Measurements from ENCODE around the gene ICAM3. TPM values are rescaled to one million over a fixed set of nuclear protein-coding genes. Genes with fewer than 3 reads are reported as not detected.
A peak's percentile ranks its signal among the peaks of the same experiment; 100 is the strongest.

Gene ICAM3
- polyA plus RNA-seq, 4 donors: 8.3 to 23.8 (median 16.0) TPM

DNA sequence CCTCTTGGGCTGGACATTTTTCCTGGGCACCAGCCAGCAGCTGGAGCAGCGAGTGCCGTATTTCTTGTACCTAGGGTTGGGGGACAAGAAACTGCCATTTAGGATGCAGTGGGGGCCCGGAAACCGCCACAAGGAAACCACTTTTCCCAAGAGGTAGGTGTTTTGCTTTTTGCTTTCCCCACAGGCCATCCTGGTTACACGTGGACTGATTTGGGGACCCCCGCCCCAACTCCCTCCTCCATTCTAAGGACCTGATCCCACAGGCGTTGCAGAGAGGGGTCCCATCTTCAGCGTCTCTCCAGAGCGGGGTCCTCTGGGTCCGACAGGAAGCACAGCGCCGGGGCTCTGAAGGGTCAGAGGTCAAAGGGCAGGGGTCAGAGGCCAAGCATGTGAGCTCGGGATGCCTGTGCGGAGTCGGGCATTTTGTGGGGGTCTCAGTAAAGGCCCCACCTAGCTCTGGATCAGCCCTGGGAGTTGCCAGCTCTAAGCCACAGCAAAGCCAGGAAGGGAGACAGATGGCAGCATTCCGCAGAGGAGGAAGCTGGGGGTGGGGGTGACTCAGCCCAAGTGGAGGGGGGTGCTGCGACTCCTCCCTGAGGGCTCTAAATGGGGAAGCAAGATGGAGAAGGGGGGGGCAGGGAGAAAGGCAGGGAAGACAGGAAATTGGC, 34.2 kb downstream of the ICAM3 start:
- FAIRE-seq: no peak
- H3K27me3 ChIP-seq (ENCODE audit: control insufficient read depth in 3 of 3, insufficient read depth in 3 of 3, low read length in 3 of 3): peaks cover 0 to 3% (median 0%) of the 10 kb centered on the region in 3 donors
- H3K27ac ChIP-seq (ENCODE audit: low read depth in 1 of 3, low read length in 2 of 3): no peak overlapping the region
- H3K36me3 ChIP-seq (ENCODE audit: control insufficient read depth in 3 of 3, insufficient read depth in 2 of 3, low read depth in 1 of 3, low read length in 3 of 3): peaks cover 0 to 32% (median 0%) of the 10 kb centered on the region in 3 donors
- H3K9me3 ChIP-seq (ENCODE audit: control insufficient read depth in 2 of 2, insufficient read depth in 1 of 2, low read depth in 1 of 2, low read length in 1 of 2): no peaks in the 10 kb centered on the region
- H3K4me1 ChIP-seq (ENCODE audit: control insufficient read depth in 3 of 3, insufficient read depth in 2 of 3, low read depth in 1 of 3, low read length in 2 of 3): no peaks in the 10 kb centered on the region
- no peak for DNase-seq
- whole genome bisulfite sequencing, 3 donors: 76 to 82% (median 81%) methylated on average over 17 of the region's 17 CpGs
- no peak overlapping the region for H3K4me3 ChIP-seq (ENCODE audit: low read depth in 1 of 3, low read length in 3 of 3)

DNA sequence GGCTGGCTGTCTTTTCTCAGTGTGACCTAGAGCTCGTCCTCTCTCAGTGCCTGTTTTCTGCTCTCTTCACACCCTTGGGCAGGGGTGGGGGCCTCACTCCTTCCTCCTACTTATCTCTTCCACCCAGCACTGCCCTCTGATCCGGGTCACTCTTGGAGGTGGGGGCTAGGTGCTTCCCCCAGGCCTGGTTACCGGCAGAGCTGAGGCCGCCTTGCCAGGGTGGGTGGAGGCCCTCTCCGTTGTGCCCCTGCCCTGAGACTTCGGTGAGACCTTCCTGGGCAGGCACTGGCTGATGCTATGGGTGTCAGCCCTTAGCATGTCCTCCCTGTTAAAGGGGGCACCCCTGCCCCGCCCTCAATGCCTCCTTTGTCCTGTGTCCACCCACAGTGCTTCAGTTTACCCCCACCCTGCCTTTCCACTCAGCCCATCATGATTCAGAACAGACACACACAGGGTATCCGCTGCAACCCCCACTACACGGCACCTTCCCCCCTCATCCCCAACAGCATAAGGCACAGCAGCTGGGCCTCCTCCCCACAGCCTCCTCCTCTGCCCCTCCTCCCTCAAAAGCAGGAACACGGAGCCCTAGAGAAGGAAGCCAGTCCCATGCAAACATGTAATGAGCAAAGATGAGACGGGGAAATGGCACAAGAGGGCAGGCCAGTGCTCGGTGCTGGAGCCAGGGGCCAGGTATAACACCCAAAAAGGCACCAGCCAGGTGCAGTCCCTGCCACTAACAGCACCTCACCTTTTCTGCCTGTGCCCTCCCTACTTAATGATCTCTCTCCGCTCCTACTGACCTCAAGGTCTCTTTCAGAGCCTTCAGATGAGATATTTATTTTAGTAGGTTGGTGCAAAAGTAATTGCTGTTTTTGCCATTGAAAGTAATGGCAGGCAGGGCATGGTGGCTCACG, 39.6 kb downstream of the ICAM3 start:
- DNase-seq: no peak
- FAIRE-seq: no peak

DNA sequence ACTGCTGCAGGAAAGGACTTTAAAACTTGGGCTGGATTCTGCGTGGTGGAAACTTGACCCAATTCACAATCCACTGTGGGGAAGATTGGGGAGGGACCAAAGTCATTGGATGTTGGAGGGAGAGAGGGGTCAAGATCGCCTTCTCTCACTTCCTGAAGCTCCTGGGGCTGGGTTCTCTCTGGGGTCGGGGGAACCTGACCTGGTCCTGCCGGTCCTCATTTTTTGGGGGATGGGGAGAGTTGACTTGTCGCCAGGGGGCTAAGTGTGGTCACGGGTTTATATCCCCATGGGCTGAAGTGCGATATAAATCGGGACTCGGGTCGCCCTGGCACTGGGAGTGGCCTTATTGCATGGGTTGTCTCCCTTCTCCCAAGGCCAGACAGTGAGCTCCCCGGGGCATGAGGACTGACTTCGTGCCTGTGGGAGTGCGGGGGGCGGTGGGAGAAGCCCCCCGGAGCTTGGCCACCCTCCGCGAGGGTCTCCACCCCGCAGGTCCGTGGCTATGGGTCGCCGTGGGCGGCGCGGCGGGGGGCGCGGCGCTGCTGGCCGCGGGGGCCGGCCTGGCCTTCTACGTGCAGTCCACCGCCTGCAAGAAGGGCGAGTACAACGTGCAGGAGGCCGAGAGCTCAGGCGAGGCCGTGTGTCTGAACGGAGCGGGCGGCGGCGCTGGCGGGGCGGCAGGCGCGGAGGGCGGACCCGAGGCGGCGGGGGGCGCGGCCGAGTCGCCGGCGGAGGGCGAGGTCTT, 43.4 kb downstream of the ICAM3 start:
- Histone ChIP-seq H3K27me3 (ENCODE audit: control insufficient read depth in 3 of 3, insufficient read depth in 3 of 3, low read length in 3 of 3) (peaks cover 4 to 67% (median 31%) of the 10 kb centered on the region in 3 donors), H3K36me3 (ENCODE audit: control insufficient read depth in 3 of 3, insufficient read depth in 2 of 3, low read depth in 1 of 3, low read length in 3 of 3) (no peaks in the 10 kb centered on the region), H3K27ac (ENCODE audit: low read depth in 1 of 3, low read length in 2 of 3) (no peak overlapping the region), H3K4me1 (ENCODE audit: control insufficient read depth in 3 of 3, insufficient read depth in 2 of 3, low read depth in 1 of 3, low read length in 2 of 3) (peaks cover 0 to 24% (median 5%) of the 10 kb centered on the region in 3 donors), H3K4me3 (ENCODE audit: low read depth in 1 of 3, low read length in 3 of 3) (peak overlapping the region in 1 of 3 donors; percentile 29), H3K9me3 (ENCODE audit: control insufficient read depth in 2 of 2, insufficient read depth in 1 of 2, low read depth in 1 of 2, low read length in 1 of 2) (peaks cover 0 to 8% of the 10 kb centered on the region in 2 donors)
- 6 to 7% (median 6%) methylated on average over 30 to 58 of the region's 58 CpGs for WGBS, 3 donors
- no peak for FAIRE-seq
- DNase-seq: peak in 1 of 2 donors; percentile 59

More for the DNA sequence above, 39.6 kb downstream of the ICAM3 start:
- H3K27me3 ChIP-seq (ENCODE audit: control insufficient read depth in 3 of 3, insufficient read depth in 3 of 3, low read length in 3 of 3): peaks cover 0 to 32% (median 12%) of the 10 kb centered on the region in 3 donors
- no peak overlapping the region for H3K4me3 ChIP-seq (ENCODE audit: low read depth in 1 of 3, low read length in 3 of 3)
- 30 to 44% (median 32%) methylated on average over 14 of the region's 14 CpGs for WGBS, 3 donors
- peaks cover 0 to 12% (median 5%) of the 10 kb centered on the region in 3 donors for H3K4me1 ChIP-seq (ENCODE audit: control insufficient read depth in 3 of 3, insufficient read depth in 2 of 3, low read depth in 1 of 3, low read length in 2 of 3)
- no peak overlapping the region for H3K27ac ChIP-seq (ENCODE audit: low read depth in 1 of 3, low read length in 2 of 3)
- H3K36me3 ChIP-seq (ENCODE audit: control insufficient read depth in 3 of 3, insufficient read depth in 2 of 3, low read depth in 1 of 3, low read length in 3 of 3): peaks cover 0 to 3% (median 0%) of the 10 kb centered on the region in 3 donors
- H3K9me3 ChIP-seq (ENCODE audit: control insufficient read depth in 2 of 2, insufficient read depth in 1 of 2, low read depth in 1 of 2, low read length in 1 of 2): peaks cover 0 to 3% of the 10 kb centered on the region in 2 donors

DNA sequence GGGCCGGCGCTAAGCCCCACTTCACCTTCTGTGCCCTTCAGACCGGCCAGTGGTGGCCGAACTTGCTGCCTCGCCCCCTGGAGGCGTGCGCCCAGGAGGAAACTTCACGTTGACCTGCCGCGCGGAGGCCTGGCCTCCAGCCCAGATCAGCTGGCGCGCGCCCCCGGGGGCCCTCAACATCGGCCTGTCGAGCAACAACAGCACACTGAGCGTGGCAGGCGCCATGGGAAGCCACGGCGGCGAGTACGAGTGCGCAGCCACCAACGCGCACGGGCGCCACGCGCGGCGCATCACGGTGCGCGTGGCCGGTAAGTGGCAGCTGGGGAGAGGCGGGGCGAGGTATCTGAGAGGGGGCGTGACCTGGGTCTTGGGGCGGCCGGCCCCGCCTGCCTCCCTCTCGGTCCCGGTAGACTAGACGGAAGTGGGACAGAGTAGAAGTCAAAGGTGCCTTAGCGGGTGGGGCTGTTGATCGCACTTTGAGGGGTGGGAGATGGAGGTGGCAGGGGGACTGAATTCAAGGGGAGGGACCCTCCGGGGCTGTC, 44.0 kb downstream of the ICAM3 start:
- H3K4me3 ChIP-seq (ENCODE audit: low read depth in 1 of 3, low read length in 3 of 3): peak overlapping the region in 1 of 3 donors; percentile 29
- H3K36me3 ChIP-seq (ENCODE audit: control insufficient read depth in 3 of 3, insufficient read depth in 2 of 3, low read depth in 1 of 3, low read length in 3 of 3): no peaks in the 10 kb centered on the region
- peaks cover 0 to 11% of the 10 kb centered on the region in 2 donors for H3K9me3 ChIP-seq (ENCODE audit: control insufficient read depth in 2 of 2, insufficient read depth in 1 of 2, low read depth in 1 of 2, low read length in 1 of 2)
- H3K27me3 ChIP-seq (ENCODE audit: control insufficient read depth in 3 of 3, insufficient read depth in 3 of 3, low read length in 3 of 3): peaks cover 4 to 73% (median 36%) of the 10 kb centered on the region in 3 donors
- FAIRE-seq (no peak), DNase-seq (peak; percentile 52 to 63)
- 1 to 2% (median 2%) methylated on average over 47 to 48 of the region's 48 CpGs for WGBS, 3 donors
- H3K4me1 ChIP-seq (ENCODE audit: control insufficient read depth in 3 of 3, insufficient read depth in 2 of 3, low read depth in 1 of 3, low read length in 2 of 3): peaks cover 0 to 30% (median 8%) of the 10 kb centered on the region in 3 donors
- no peak overlapping the region for H3K27ac ChIP-seq (ENCODE audit: low read depth in 1 of 3, low read length in 2 of 3)

DNA sequence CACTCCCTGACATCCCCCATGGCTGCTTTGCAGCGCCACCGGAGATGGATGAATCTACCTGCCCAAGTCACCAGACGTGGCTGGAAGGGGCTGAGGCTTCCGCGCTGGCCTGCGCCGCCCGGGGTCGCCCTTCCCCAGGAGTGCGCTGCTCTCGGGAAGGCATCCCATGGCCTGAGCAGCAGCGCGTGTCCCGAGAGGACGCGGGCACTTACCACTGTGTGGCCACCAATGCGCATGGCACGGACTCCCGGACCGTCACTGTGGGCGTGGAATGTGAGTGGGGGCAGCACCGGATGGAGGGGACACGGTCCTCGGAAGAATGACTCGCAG, 45.1 kb downstream of the ICAM3 start:
- peaks cover 0 to 11% of the 10 kb centered on the region in 2 donors for H3K9me3 ChIP-seq (ENCODE audit: control insufficient read depth in 2 of 2, insufficient read depth in 1 of 2, low read depth in 1 of 2, low read length in 1 of 2)
- DNase-seq (peak in 1 of 2 donors; percentile 39), FAIRE-seq (no peak)
- H3K4me3 ChIP-seq (ENCODE audit: low read depth in 1 of 3, low read length in 3 of 3): no peak overlapping the region
- peaks cover 4 to 76% (median 43%) of the 10 kb centered on the region in 3 donors for H3K27me3 ChIP-seq (ENCODE audit: control insufficient read depth in 3 of 3, insufficient read depth in 3 of 3, low read length in 3 of 3)
- WGBS, 3 donors: 8 to 12% (median 8%) methylated on average over 25 of the region's 25 CpGs
- no peaks in the 10 kb centered on the region for H3K36me3 ChIP-seq (ENCODE audit: control insufficient read depth in 3 of 3, insufficient read depth in 2 of 3, low read depth in 1 of 3, low read length in 3 of 3)
- H3K27ac ChIP-seq (ENCODE audit: low read depth in 1 of 3, low read length in 2 of 3): no peak overlapping the region
- H3K4me1 ChIP-seq (ENCODE audit: control insufficient read depth in 3 of 3, insufficient read depth in 2 of 3, low read depth in 1 of 3, low read length in 2 of 3): peaks cover 0 to 36% (median 8%) of the 10 kb centered on the region in 3 donors

DNA sequence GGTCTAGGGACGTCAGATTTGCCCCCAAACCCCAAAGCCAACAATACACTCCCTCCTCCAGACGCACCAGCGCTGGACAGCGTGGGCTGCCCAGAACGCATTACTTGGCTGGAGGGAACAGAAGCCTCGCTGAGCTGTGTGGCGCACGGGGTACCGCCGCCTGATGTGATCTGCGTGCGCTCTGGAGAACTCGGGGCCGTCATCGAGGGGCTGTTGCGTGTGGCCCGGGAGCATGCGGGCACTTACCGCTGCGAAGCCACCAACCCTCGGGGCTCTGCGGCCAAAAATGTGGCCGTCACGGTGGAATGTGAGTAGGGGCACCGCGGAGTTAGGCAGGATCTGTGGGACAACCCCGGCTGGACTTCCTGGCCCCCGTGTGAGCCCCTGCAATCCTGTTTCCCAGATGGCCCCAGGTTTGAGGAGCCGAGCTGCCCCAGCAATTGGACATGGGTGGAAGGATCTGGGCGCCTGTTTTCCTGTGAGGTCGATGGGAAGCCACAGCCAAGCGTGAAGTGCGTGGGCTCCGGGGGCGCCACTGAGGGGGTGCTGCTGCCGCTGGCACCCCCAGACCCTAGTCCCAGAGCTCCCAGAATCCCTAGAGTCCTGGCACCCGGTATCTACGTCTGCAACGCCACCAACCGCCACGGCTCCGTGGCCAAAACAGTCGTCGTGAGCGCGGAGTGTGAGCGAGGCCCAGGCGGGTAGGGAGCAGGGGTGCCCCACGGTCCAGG, 45.6 kb downstream of the ICAM3 start:
- no peak for DNase-seq
- Histone ChIP-seq H3K9me3 (ENCODE audit: control insufficient read depth in 2 of 2, insufficient read depth in 1 of 2, low read depth in 1 of 2, low read length in 1 of 2) (peaks cover 0 to 11% of the 10 kb centered on the region in 2 donors), H3K36me3 (ENCODE audit: control insufficient read depth in 3 of 3, insufficient read depth in 2 of 3, low read depth in 1 of 3, low read length in 3 of 3) (no peaks in the 10 kb centered on the region), H3K4me1 (ENCODE audit: control insufficient read depth in 3 of 3, insufficient read depth in 2 of 3, low read depth in 1 of 3, low read length in 2 of 3) (peaks cover 0 to 42% (median 8%) of the 10 kb centered on the region in 3 donors), H3K27me3 (ENCODE audit: control insufficient read depth in 3 of 3, insufficient read depth in 3 of 3, low read length in 3 of 3) (peaks cover 4 to 80% (median 45%) of the 10 kb centered on the region in 3 donors), H3K4me3 (ENCODE audit: low read depth in 1 of 3, low read length in 3 of 3) (no peak overlapping the region), H3K27ac (ENCODE audit: low read depth in 1 of 3, low read length in 2 of 3) (no peak overlapping the region)
- 18 to 30% (median 26%) methylated on average over 48 to 49 of the region's 49 CpGs for WGBS, 3 donors
- no peak for FAIRE-seq

DNA sequence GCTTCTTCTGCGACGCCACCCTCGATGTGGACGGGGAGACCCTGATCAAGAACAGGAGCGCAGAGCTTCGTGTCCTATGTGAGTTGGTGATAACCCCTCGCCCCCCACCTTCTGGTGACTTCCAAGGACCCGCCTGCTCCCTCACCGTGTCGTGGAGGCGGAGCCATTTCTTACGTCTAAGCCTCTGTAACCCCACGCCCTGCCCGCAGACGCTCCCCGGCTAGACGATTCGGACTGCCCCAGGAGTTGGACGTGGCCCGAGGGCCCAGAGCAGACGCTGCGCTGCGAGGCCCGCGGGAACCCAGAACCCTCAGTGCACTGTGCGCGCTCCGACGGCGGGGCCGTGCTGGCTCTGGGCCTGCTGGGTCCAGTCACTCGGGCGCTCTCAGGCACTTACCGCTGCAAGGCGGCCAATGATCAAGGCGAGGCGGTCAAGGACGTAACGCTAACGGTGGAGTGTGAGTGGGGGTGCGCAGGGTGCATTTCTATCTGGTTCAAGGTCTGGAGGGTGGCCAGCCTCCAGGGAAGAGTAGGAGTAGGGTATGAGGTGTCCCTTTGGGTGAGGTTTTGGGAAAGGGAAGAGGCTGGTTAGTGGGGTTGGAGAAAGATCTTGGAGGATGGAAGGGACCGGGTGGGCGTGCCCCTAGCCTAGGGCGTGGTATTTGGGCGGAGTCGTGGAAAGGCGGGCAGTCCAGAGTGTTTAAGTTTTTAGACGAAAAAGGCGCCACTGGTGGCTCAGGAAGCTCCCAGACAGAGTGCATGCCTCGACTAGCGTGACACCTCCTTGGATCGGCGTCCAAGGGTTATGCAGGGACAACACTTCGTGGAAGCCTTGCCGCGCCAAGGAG, 46.4 kb downstream of the ICAM3 start:
- Histone ChIP-seq H3K4me1 (ENCODE audit: control insufficient read depth in 3 of 3, insufficient read depth in 2 of 3, low read depth in 1 of 3, low read length in 2 of 3) (peaks cover 0 to 49% (median 8%) of the 10 kb centered on the region in 3 donors), H3K27ac (ENCODE audit: low read depth in 1 of 3, low read length in 2 of 3) (no peak overlapping the region), H3K27me3 (ENCODE audit: control insufficient read depth in 3 of 3, insufficient read depth in 3 of 3, low read length in 3 of 3) (peaks cover 4 to 88% (median 47%) of the 10 kb centered on the region in 3 donors), H3K36me3 (ENCODE audit: control insufficient read depth in 3 of 3, insufficient read depth in 2 of 3, low read depth in 1 of 3, low read length in 3 of 3) (no peaks in the 10 kb centered on the region), H3K4me3 (ENCODE audit: low read depth in 1 of 3, low read length in 3 of 3) (peak overlapping the region in 2 of 3 donors; percentile 14 to 23), H3K9me3 (ENCODE audit: control insufficient read depth in 2 of 2, insufficient read depth in 1 of 2, low read depth in 1 of 2, low read length in 1 of 2) (peaks cover 0 to 11% of the 10 kb centered on the region in 2 donors)
- peak in 1 of 2 donors; percentile 48 for DNase-seq
- FAIRE-seq: no peak
- WGBS, 3 donors: 11 to 18% (median 14%) methylated on average over 54 to 56 of the region's 56 CpGs
